ENCODE results near the gene MCTP1.

The MCTP1 gene

GRCh38 chr5:94906750-94907149 lies 378.1 kb downstream of the MCTP1 start:
- Histone ChIP-seq H2BK15ac (replicated peaks; ENCODE audit: low read depth) (no peak overlapping the region), H3K23ac (ENCODE audit: low read length) (no peak overlapping the region), H4K5ac (ENCODE audit: low read length) (no peak overlapping the region), H3K27ac (ENCODE audit: low read depth, low read length) (no peak overlapping the region), H3K9ac (ENCODE audit: low read length) (no peak overlapping the region), H3K27me3 (ENCODE audit: insufficient read depth, low read length, poor library complexity) (no peaks in the 10 kb centered on the region), H2BK120ac (ENCODE audit: low read depth, low read length) (no peak overlapping the region), H4K8ac (ENCODE audit: low read depth, low read length) (no peak overlapping the region), H3K36me3 (ENCODE audit: control insufficient read depth, insufficient read depth, low read length) (no peaks in the 10 kb centered on the region), H3K79me1 (ENCODE audit: low read length) (no peaks in the 10 kb centered on the region), H3K79me2 (ENCODE audit: control insufficient read depth, insufficient read depth, low read length) (no peaks in the 10 kb centered on the region), H2BK5ac (ENCODE audit: low read length) (no peak overlapping the region), H3K4ac (ENCODE audit: low read depth, low read length) (no peak overlapping the region), H3K4me1 (ENCODE audit: control insufficient read depth, low read depth, low read length) (no peaks in the 10 kb centered on the region), H3K18ac (ENCODE audit: low read length) (no peak overlapping the region), H3K4me3 (ENCODE audit: low read length) (no peak overlapping the region), H2AK5ac (ENCODE audit: low read length) (no peak overlapping the region), H3K56ac (ENCODE audit: low read length) (no peak overlapping the region), H3K4me2 (ENCODE audit: low read length) (no peak overlapping the region)
- no peak for DNase-seq

- Histone ChIP-seq H3K4me3 (ENCODE audit: low read length) (no peak overlapping the region), H2BK15ac (replicated peaks; ENCODE audit: low read depth) (no peak overlapping the region), H2BK5ac (ENCODE audit: low read length) (no peak overlapping the region), H3K36me3 (ENCODE audit: control insufficient read depth, insufficient read depth, low read length) (no peaks in the 10 kb centered on the region), H3K4me2 (ENCODE audit: low read length) (no peak overlapping the region), H3K79me2 (ENCODE audit: control insufficient read depth, insufficient read depth, low read length) (no peaks in the 10 kb centered on the region), H4K8ac (ENCODE audit: low read depth, low read length) (no peak overlapping the region), H3K27me3 (ENCODE audit: insufficient read depth, low read length, poor library complexity) (no peaks in the 10 kb centered on the region), H3K4me1 (ENCODE audit: control insufficient read depth, low read depth, low read length) (no peaks in the 10 kb centered on the region), H4K5ac (ENCODE audit: low read length) (no peak overlapping the region), H3K9ac (ENCODE audit: low read length) (no peak overlapping the region), H2AK5ac (ENCODE audit: low read length) (no peak overlapping the region), H3K23ac (ENCODE audit: low read length) (no peak overlapping the region), H3K79me1 (ENCODE audit: low read length) (no peaks in the 10 kb centered on the region), H3K56ac (ENCODE audit: low read length) (no peak overlapping the region), H3K27ac (ENCODE audit: low read depth, low read length) (no peak overlapping the region), H3K18ac (ENCODE audit: low read length) (no peak overlapping the region), H2BK120ac (ENCODE audit: low read depth, low read length) (no peak overlapping the region), H3K4ac (ENCODE audit: low read depth, low read length) (no peak overlapping the region)
- no CpG with 5 or more reads among the region's 3 CpGs for WGBS (ENCODE audit: extremely low coverage, insufficient coverage, low lambda C conversion rate)
- DNase-seq, result no peak
Observed at GRCh38 chr5:94903726-94904125, 381.2 kb downstream of the MCTP1 start.

- Histone ChIP-seq H2AK5ac (ENCODE audit: low read length) (no peak overlapping the region), H3K56ac (ENCODE audit: low read length) (no peak overlapping the region), H3K9ac (ENCODE audit: low read length) (no peak overlapping the region), H4K5ac (ENCODE audit: low read length) (no peak overlapping the region), H2BK120ac (ENCODE audit: low read depth, low read length) (no peak overlapping the region), H3K4me3 (ENCODE audit: low read length) (no peak overlapping the region), H2BK5ac (ENCODE audit: low read length) (no peak overlapping the region), H2BK15ac (replicated peaks; ENCODE audit: low read depth) (no peak overlapping the region), H3K27me3 (ENCODE audit: insufficient read depth, low read length, poor library complexity) (no peaks in the 10 kb centered on the region), H3K36me3 (ENCODE audit: control insufficient read depth, insufficient read depth, low read length) (no peaks in the 10 kb centered on the region), H3K4me2 (ENCODE audit: low read length) (no peak overlapping the region), H3K79me1 (ENCODE audit: low read length) (no peaks in the 10 kb centered on the region), H4K8ac (ENCODE audit: low read depth, low read length) (no peak overlapping the region), H3K27ac (ENCODE audit: low read depth, low read length) (no peak overlapping the region), H3K23ac (ENCODE audit: low read length) (no peak overlapping the region), H3K79me2 (ENCODE audit: control insufficient read depth, insufficient read depth, low read length) (no peaks in the 10 kb centered on the region), H3K4me1 (ENCODE audit: control insufficient read depth, low read depth, low read length) (no peaks in the 10 kb centered on the region), H3K18ac (ENCODE audit: low read length) (no peak overlapping the region), H3K4ac (ENCODE audit: low read depth, low read length) (no peak overlapping the region)
- DNase-seq, result peak; percentile 25
- no CpG with 5 or more reads among the region's 5 CpGs for WGBS (ENCODE audit: extremely low coverage, insufficient coverage, low lambda C conversion rate)
Observed at GRCh38 chr5:94901191-94901979, 383.5 kb downstream of the MCTP1 start.

- no peak overlapping the region for H3K56ac ChIP-seq (ENCODE audit: low read length)
- H3K79me1 ChIP-seq (ENCODE audit: low read length), result no peaks in the 10 kb centered on the region
- no CpG with 5 or more reads among the region's 3 CpGs for WGBS (ENCODE audit: extremely low coverage, insufficient coverage, low lambda C conversion rate)
- no peak overlapping the region for H2BK5ac ChIP-seq (ENCODE audit: low read length)
- no peaks in the 10 kb centered on the region for H3K4me1 ChIP-seq (ENCODE audit: control insufficient read depth, low read depth, low read length)
- no peak overlapping the region for H2BK15ac ChIP-seq (replicated peaks; ENCODE audit: low read depth)
- H3K18ac ChIP-seq (ENCODE audit: low read length), result no peak overlapping the region
- no peak overlapping the region for H2AK5ac ChIP-seq (ENCODE audit: low read length)
- H3K4me3 ChIP-seq (ENCODE audit: low read length), result no peak overlapping the region
- DNase-seq, result no peak
- no peak overlapping the region for H3K4ac ChIP-seq (ENCODE audit: low read depth, low read length)
- no peak overlapping the region for H3K23ac ChIP-seq (ENCODE audit: low read length)
- no peaks in the 10 kb centered on the region for H3K36me3 ChIP-seq (ENCODE audit: control insufficient read depth, insufficient read depth, low read length)
- no peak overlapping the region for H4K5ac ChIP-seq (ENCODE audit: low read length)
- H3K79me2 ChIP-seq (ENCODE audit: control insufficient read depth, insufficient read depth, low read length), result no peaks in the 10 kb centered on the region
- H4K8ac ChIP-seq (ENCODE audit: low read depth, low read length), result no peak overlapping the region
- H3K27me3 ChIP-seq (ENCODE audit: insufficient read depth, low read length, poor library complexity), result no peaks in the 10 kb centered on the region
- H3K4me2 ChIP-seq (ENCODE audit: low read length), result no peak overlapping the region
- H2BK120ac ChIP-seq (ENCODE audit: low read depth, low read length), result no peak overlapping the region
- H3K9ac ChIP-seq (ENCODE audit: low read length), result no peak overlapping the region
- H3K27ac ChIP-seq (ENCODE audit: low read depth, low read length), result no peak overlapping the region
Observed at GRCh38 chr5:94900006-94900505, 384.8 kb downstream of the MCTP1 start.

- H3K18ac ChIP-seq (ENCODE audit: low read length), result no peak overlapping the region
- H3K4me1 ChIP-seq (ENCODE audit: control insufficient read depth, low read depth, low read length), result no peaks in the 10 kb centered on the region
- H2AK5ac ChIP-seq (ENCODE audit: low read length), result no peak overlapping the region
- WGBS (ENCODE audit: extremely low coverage, insufficient coverage, low lambda C conversion rate), result no CpG with 5 or more reads among the region's 5 CpGs
- no peak overlapping the region for H4K5ac ChIP-seq (ENCODE audit: low read length)
- H3K56ac ChIP-seq (ENCODE audit: low read length), result no peak overlapping the region
- H3K4ac ChIP-seq (ENCODE audit: low read depth, low read length), result no peak overlapping the region
- no peak overlapping the region for H2BK120ac ChIP-seq (ENCODE audit: low read depth, low read length)
- H3K79me1 ChIP-seq (ENCODE audit: low read length), result no peaks in the 10 kb centered on the region
- DNase-seq, result peak; percentile 50
- H3K4me2 ChIP-seq (ENCODE audit: low read length), result no peak overlapping the region
- no peak overlapping the region for H2BK15ac ChIP-seq (replicated peaks; ENCODE audit: low read depth)
- no peaks in the 10 kb centered on the region for H3K79me2 ChIP-seq (ENCODE audit: control insufficient read depth, insufficient read depth, low read length)
- no peak overlapping the region for H3K23ac ChIP-seq (ENCODE audit: low read length)
- H3K27ac ChIP-seq (ENCODE audit: low read depth, low read length), result no peak overlapping the region
- H3K9ac ChIP-seq (ENCODE audit: low read length), result no peak overlapping the region
- no peak overlapping the region for H3K4me3 ChIP-seq (ENCODE audit: low read length)
- no peak overlapping the region for H4K8ac ChIP-seq (ENCODE audit: low read depth, low read length)
- no peak overlapping the region for H2BK5ac ChIP-seq (ENCODE audit: low read length)
- H3K27me3 ChIP-seq (ENCODE audit: insufficient read depth, low read length, poor library complexity), result no peaks in the 10 kb centered on the region
- no peaks in the 10 kb centered on the region for H3K36me3 ChIP-seq (ENCODE audit: control insufficient read depth, insufficient read depth, low read length)
Observed at GRCh38 chr5:94893412-94894135, 391.3 kb downstream of the MCTP1 start.

Measured in mesendoderm (in vitro differentiated cells).